ENCODE measurements around the gene CREBZF. TPM values are rescaled to one million over a fixed set of nuclear protein-coding genes. Genes with fewer than 3 reads are reported as not detected.

CREBZF gene
- 19.8 to 31.7 TPM (median 26.9 TPM) in 5 replicates for total RNA-seq (2022; extraction: Qiagen RNA extraction; ENCODE audit: low read depth)

GRCh38 chr11:85664615-85665481 lies at the start of gene CREBZF:
Gene CREBZF, minus strand, starts transcription at chr11:85665129. Its CDS starts 254 bp downstream, at chr11:85664875.

GRCh38 chr11:85685820-85686459 lies 21.0 kb upstream of the CREBZF start, which contains the start of gene CCDC89:
Gene CCDC89, minus strand, starts transcription at chr11:85686195. Its CDS starts 65 bp downstream, at chr11:85686130.

GRCh38 chr11:85647604-85648299 lies 17.2 kb downstream of the CREBZF start, which contains the start of gene TMEM126A:
Gene TMEM126A, plus strand, starts transcription at chr11:85647967. Its CDS starts 2,289 bp downstream, at chr11:85650256.

GRCh38 chr11:85627998-85628770 lies 36.7 kb downstream of the CREBZF start, which contains the start of gene TMEM126B:
Gene TMEM126B, plus strand, starts transcription at chr11:85628593. Its CDS starts 15 bp downstream, at chr11:85628608.

GRCh38 chr11:85627332-85627997 lies 37.5 kb downstream of the CREBZF start, which contains the start of gene DLG2:
Gene DLG2, minus strand, starts transcription at chr11:85627344.

Other genes with a start within 250 kb of the CREBZF start
- gene DLG2, start 37.8 kb downstream of the CREBZF start, total RNA-seq (2022; extraction: Qiagen RNA extraction; ENCODE audit: low read depth), result 0.28 to 0.30 TPM (median 0.29 TPM) in 4 of 5 replicates, not detected in the other
- 55.8 to 68.0 TPM (median 60.0 TPM) in 5 replicates for gene TMEM126B, start 36.5 kb downstream of the CREBZF start, total RNA-seq (2022; extraction: Qiagen RNA extraction; ENCODE audit: low read depth)
- 54.7 to 62.8 TPM (median 60.2 TPM) in 5 replicates for gene TMEM126A, start 17.2 kb downstream of the CREBZF start, total RNA-seq (2022; extraction: Qiagen RNA extraction; ENCODE audit: low read depth)
- not detected in 5 replicates for gene CCDC89, start 21.1 kb upstream of the CREBZF start, total RNA-seq (2022; extraction: Qiagen RNA extraction; ENCODE audit: low read depth)
- 7.6 to 16.6 TPM (median 9.1 TPM) in 5 replicates for gene SYTL2, start 146.0 kb upstream of the CREBZF start, total RNA-seq (2022; extraction: Qiagen RNA extraction; ENCODE audit: low read depth)
- gene CCDC83, start 190.3 kb upstream of the CREBZF start, total RNA-seq (2022; extraction: Qiagen RNA extraction; ENCODE audit: low read depth), result not detected in 5 replicates

Measured in A549 treated with GW870086 at 1 μM for 4 hours (cell line).